Endothelial cell of umbilical vein (primary cell): ENCODE data around the gene MEA1. TPM values are rescaled to one million over a fixed set of nuclear protein-coding genes. Genes with fewer than 3 reads are reported as not detected.
A peak's percentile ranks its signal among the peaks of the same experiment; 100 is the strongest.

Source experiments
- BruUV-seq: library from RNA; stranded (reverse); fragments of 400-500 nt; replicated peaks from 2 replicates; lab custom pipeline; 2021; lab: Mats Ljungman, UMichigan
- CTCF ChIA-PET: fragments of 300-600, 350-600 bp; sonication (Branson Sonifier 250); formaldehyde crosslinking; loops from one replicate; lab custom pipeline; 2021; ENCODE audit warnings: antibody characterized with exemption, inconsistent platforms; lab: Charles Lee
- POLR2A ChIA-PET: fragments of 300-600, 350-600 bp; sonication (Branson Sonifier 250); formaldehyde crosslinking; loops from one replicate; lab custom pipeline; 2021; ENCODE audit warnings: antibody characterized with exemption, inconsistent platforms; lab: Charles Lee
- DNase-seq: peaks from one replicate; pipeline ENCODE4 v3.0.0-alpha.2; 2011; ENCODE audit warnings: low read depth, low spot score
- FAIRE-seq: peaks from 2 replicates; lab custom pipeline; 2011; peaks lifted over from hg19 to GRCh38; lab: Jason Lieb, UNC
- H2AFZ ChIP-seq: 2 replicates; pipeline ENCODE4 v1.6.0; 2012; ENCODE audit warnings: low read depth, low read length, control low read depth, inconsistent platforms
- H3K27ac ChIP-seq: 2 replicates; pipeline ENCODE4 v1.5.1; 2011; ENCODE audit warnings: low read depth, mild to moderate bottlenecking, control low read depth, low read length, moderate library complexity; ENCODE audit not compliant: insufficient read depth
- H3K27me3 ChIP-seq, 2 experiments: 2 replicates each; pipeline versions ENCODE4 v1.6.0 to v1.6.1; 2011; ENCODE audit warnings: low read length in 2 of 2, mixed read lengths in 1 of 2; ENCODE audit not compliant: control insufficient read depth in 2 of 2, insufficient read depth in 2 of 2
- H3K36me3 ChIP-seq, 2 experiments: 2 replicates in 1 of 2; 3 replicates in 1 of 2; pipeline ENCODE4 v1.5.1; 2011; ENCODE audit warnings: low read length in 2 of 2, mild to moderate bottlenecking in 1 of 2, moderate library complexity in 1 of 2; ENCODE audit not compliant: control insufficient read depth in 2 of 2, insufficient read depth in 2 of 2; ENCODE audit errors: extremely low read depth in 1 of 2
- H3K4me1 ChIP-seq: 3 replicates; pipeline ENCODE4 v1.5.1; 2011; ENCODE audit warnings: mild to moderate bottlenecking, low read length; ENCODE audit not compliant: control insufficient read depth, insufficient read depth; ENCODE audit errors: extremely low read depth
- H3K4me2 ChIP-seq: 2 replicates; pipeline ENCODE4 v1.6.1; 2011; ENCODE audit warnings: low read length, control low read depth, mixed read lengths; ENCODE audit not compliant: insufficient read depth
- H3K4me3 ChIP-seq, 3 experiments: fragments of 200-600 bp in 1 of 3; sonication (generic), shearing (Covaris generic) in 1 of 3; replicated peaks in 1 of 3; 2 replicates each; pipeline ENCODE4 v1.5.1; 2011 to 2016; ENCODE audit warnings: control low read depth in 3 of 3, low read length in 3 of 3, mild to moderate bottlenecking in 2 of 3, inconsistent platforms in 1 of 3, low read depth in 1 of 3, moderate library complexity in 1 of 3; ENCODE audit not compliant: insufficient read depth in 1 of 3
- H3K79me2 ChIP-seq: 2 replicates; pipeline ENCODE4 v1.6.0; 2012; ENCODE audit warnings: low read length, inconsistent platforms; ENCODE audit not compliant: control insufficient read depth, insufficient read depth
- H3K9ac ChIP-seq: replicated peaks from 2 replicates; pipeline ENCODE3; 2011; ENCODE audit warnings: low read length, control low read depth; ENCODE audit not compliant: insufficient read depth; ENCODE audit errors: extremely low read depth
- H3K9me1 ChIP-seq: replicated peaks from 3 replicates; pipeline ENCODE4 v1.6.0; 2011; ENCODE audit warnings: mild to moderate bottlenecking, low read length; ENCODE audit not compliant: control insufficient read depth, insufficient read depth; ENCODE audit errors: extremely low read depth
- H3K9me3 ChIP-seq: replicated peaks from 2 replicates; pipeline ENCODE4 v1.5.1; 2012; ENCODE audit warnings: low read length, inconsistent platforms; ENCODE audit not compliant: control insufficient read depth, insufficient read depth
- H4K20me1 ChIP-seq: replicated peaks from 2 replicates; pipeline ENCODE3; 2011; ENCODE audit warnings: mild to moderate bottlenecking, low read length; ENCODE audit not compliant: control insufficient read depth, insufficient read depth; ENCODE audit errors: extremely low read depth
- CTCF ChIP-seq, 2 donors: IDR thresholded peaks; 1 replicate in 1 of 2; 2 replicates in 1 of 2; pipeline ENCODE4 v1.5.1; 2011; ENCODE audit warnings: low read length in 2 of 2, mild to moderate bottlenecking in 2 of 2, moderate library complexity in 2 of 2, control low read depth in 1 of 2, inconsistent platforms in 1 of 2, low read depth in 1 of 2; ENCODE audit not compliant: insufficient read depth in 1 of 2; ENCODE audit errors: extremely low read depth in 1 of 2
- EZH2 ChIP-seq: IDR thresholded peaks from 2 replicates; pipeline ENCODE4 v1.6.1; 2012; ENCODE audit warnings: borderline replicate concordance, low read depth, mild to moderate bottlenecking, moderate library complexity, low read length, inconsistent platforms; ENCODE audit not compliant: severe bottlenecking
- FOS ChIP-seq: IDR thresholded peaks from 2 replicates; pipeline ENCODE4 v1.6.1; 2011; ENCODE audit warnings: mild to moderate bottlenecking, low read length, moderate library complexity, borderline replicate concordance; ENCODE audit not compliant: insufficient read depth
- MAX ChIP-seq: IDR thresholded peaks from 2 replicates; pipeline ENCODE4 v1.6.1; 2011; ENCODE audit not compliant: insufficient read depth, insufficient read length
- POLR2A ChIP-seq: IDR thresholded peaks from 2 replicates; pipeline ENCODE4 v1.6.1; 2012; ENCODE audit warnings: low read depth, mild to moderate bottlenecking, control low read depth, low read length
- POLR2AphosphoS5 ChIP-seq: IDR thresholded peaks from 2 replicates; pipeline ENCODE4 v1.6.1; 2012; ENCODE audit warnings: low read depth, mild to moderate bottlenecking, control low read depth, low read length, moderate library complexity; ENCODE audit not compliant: insufficient read depth
- dilution Hi-C: fragments of 300-500 bp; cut with MboI; formaldehyde crosslinking; loops from one replicate; pipeline ENCODE4 v1.15.0; 2019; ENCODE audit warnings: low sequenced_read_pairs; ENCODE audit not compliant: extremely low pct_ligation_motif_present
- intact Hi-C: fragments of 100-400 bp; cut with micrococcal nuclease; formaldehyde crosslinking; loops from one replicate; pipeline ENCODE4 v1.10.0; 2022
- polyA plus RNA-seq, 4 experiments: library from polyadenylated mRNA; depleted of rRNA in 3 of 4; stranded (reverse) in 3 of 4; unstranded in 1 of 4; fragments of >200 nt; gene quantifications; 2 replicates each; pipeline versions ENCODE4 v1.2.1 to v1.2.3, GENCODE V29; 2011 to 2012; ENCODE audit warnings: missing spikeins in 1 of 4
- total RNA-seq: library from RNA; stranded (reverse); gene quantifications from 2 replicates; pipeline ENCODE4 v1.2.3, GENCODE V29; 2021

Gene MEA1
- total and polyA plus RNA-seq, 2 donors (not counting 3 experiments of a cell fraction or from before 2014, with no cell fraction given), result 62.5 to 69.5 TPM

DNA sequence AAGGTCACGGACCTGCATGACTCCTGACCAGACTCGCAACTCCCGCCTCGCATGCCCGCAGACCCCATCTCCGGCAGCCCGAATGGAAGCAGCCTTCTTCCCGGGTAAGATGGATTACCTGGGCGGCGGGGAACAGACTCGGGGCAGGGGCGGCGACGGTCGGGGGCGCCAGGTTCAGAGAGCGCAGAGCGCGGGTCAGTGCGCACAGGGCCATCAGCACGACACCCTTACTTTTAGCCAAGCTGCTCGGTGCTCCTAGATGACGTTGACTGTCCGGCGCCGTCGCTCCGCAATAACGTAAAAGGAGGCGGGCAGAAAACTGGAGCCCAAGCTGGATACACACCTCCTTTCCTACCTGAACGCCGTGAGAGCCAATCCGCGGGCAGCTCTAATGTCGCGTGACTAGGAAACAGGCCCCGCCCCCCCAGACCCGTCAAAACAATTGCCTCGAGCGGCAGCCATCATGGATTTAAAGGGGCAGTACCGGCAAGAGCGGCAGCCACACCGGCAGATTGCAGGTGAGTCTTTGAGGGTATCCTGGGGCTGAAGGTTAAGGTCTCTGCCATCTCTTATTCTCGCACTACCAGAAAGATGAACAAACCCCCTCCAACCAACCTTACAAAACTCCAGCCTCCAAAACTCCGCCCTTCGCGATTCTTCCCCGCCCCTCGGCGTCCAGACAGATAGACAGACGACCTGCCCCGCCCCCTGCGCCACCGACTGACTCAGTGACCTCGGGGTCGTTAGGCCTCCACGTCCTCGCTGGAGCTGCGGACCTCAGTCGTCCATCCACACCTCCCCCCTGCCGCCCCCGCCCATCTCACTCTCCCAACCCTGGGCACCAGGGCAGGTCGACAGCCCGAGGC lies 45.7 kb upstream of the MEA1 start, which contains the start of the genes KLC4 and MRPL2:
TSS of gene KLC4 (plus strand) at position 464 of the 866 bp plus-strand sequence. CDS start 1,705 bp downstream, outside the sequence.
TSS of gene MRPL2 (minus strand) at position 267 of the 866 bp plus-strand sequence. CDS start at position 214, 53 bp downstream.
- CTCF ChIA-PET, result interaction anchor here (0.6 to 1.5 kb wide), 5 partner anchors 13 to 111 kb away, joined by 3 to 8 read pairs (median 3); partner anchors contain the start of gene PEX6
- intact Hi-C loops, result loop anchor here (1.0 to 5.0 kb wide), 4 partner anchors 38 to 130 kb away; partner anchors contain the start of genes CNPY3, RRP36 and SRF

More for the DNA sequence above, 45.7 kb upstream of the MEA1 start, which contains the start of the genes KLC4 and MRPL2:
- H3K4me3 ChIP-seq, result peak within 1 kb of the TSS; percentile 80 to 96 (median 94)
- BruUV-seq, result TSS peak; percentile 59
- peak within 1 kb of the TSS; percentile 92 for H3K4me2 ChIP-seq
- no peaks in the 10 kb centered on the region for H3K27me3 ChIP-seq
- peak within 1 kb of the TSS; percentile 94 for H2AFZ ChIP-seq
- H3K4me1 ChIP-seq, result peaks cover 15% of the 10 kb centered on the region
- peak within 1 kb of the TSS; percentile 69 for H3K9ac ChIP-seq
- dilution Hi-C loops, result no loop called here
- H3K9me1 ChIP-seq, result no peaks in the 10 kb centered on the region
- no peaks in the 10 kb centered on the region for H3K36me3 ChIP-seq
- H3K9me3 ChIP-seq, result no peaks in the 10 kb centered on the region
- H3K27ac ChIP-seq, result peak within 1 kb of the TSS; percentile 91
- POLR2A ChIA-PET, result interaction anchor here (0.9 to 1.5 kb wide), 5 partner anchors 17 to 84 kb away, joined by 3 to 9 read pairs (median 3); partner anchors contain the start of genes KLHDC3, MEA1, PPP2R5D and PTK7
- H4K20me1 ChIP-seq, result no peaks in the 10 kb centered on the region
- peak; percentile 100 for FAIRE-seq
- no peak for TF ChIP-seq FOS
- TF ChIP-seq CTCF (IDR thresholded peaks at IDR 0.05; ENCODE audit: extremely low read depth in 1 of 2, insufficient read depth in 1 of 2, low read depth in 1 of 2, low read length in 2 of 2), result no peak
- TF ChIP-seq POLR2AphosphoS5, result peak; percentile 82
- TF ChIP-seq EZH2, result no peak
- TF ChIP-seq MAX, result peak; percentile 29
- peak; percentile 92 for TF ChIP-seq POLR2A
- peaks cover 12% of the 10 kb centered on the region for H3K79me2 ChIP-seq
- DNase-seq, result peak; percentile 100
